Stimulated activated CD8-positive, alpha-beta memory T cell treated with anti-CD3 and anti-CD28 coated beads, Interleukin-2, amount 100 ng/mL, for 48 hours (primary cell): Measurements from ENCODE around the gene GRAMD4.

Experiments
- DNase-seq, 2 donors: peaks; one replicate each; pipeline ENCODE4 v3.0.0-alpha.2; 2020; ENCODE audit warnings: low read depth in 2 of 2

Gene GRAMD4

GRCh38 chr22:46672731-46673130 is 52.5 kb downstream of the GRAMD4 start:
- DNase-seq: no peak

- DNase-seq: no peak
Observed at GRCh38 chr22:46673205-46673604, 53.0 kb downstream of the GRAMD4 start.

- no peak for DNase-seq
Observed at GRCh38 chr22:46673662-46674236, 53.6 kb downstream of the GRAMD4 start.

GRCh38 chr22:46674367-46674781 is 54.2 kb downstream of the GRAMD4 start:
- DNase-seq: peak; percentile 92 to 94

- DNase-seq: no peak
Observed at GRCh38 chr22:46674906-46675305, 54.7 kb downstream of the GRAMD4 start.

GRCh38 chr22:46675479-46675878 is 55.3 kb downstream of the GRAMD4 start:
- no peak for DNase-seq

- no peak for DNase-seq
Observed at GRCh38 chr22:46675938-46676337, 55.8 kb downstream of the GRAMD4 start.

- no peak for DNase-seq
Observed at GRCh38 chr22:46676479-46676878, 56.3 kb downstream of the GRAMD4 start.

GRCh38 chr22:46676881-46677280 is 56.7 kb downstream of the GRAMD4 start:
- DNase-seq: no peak

- DNase-seq: no peak
Observed at GRCh38 chr22:46677323-46678002, 57.3 kb downstream of the GRAMD4 start.

- DNase-seq: no peak
Observed at GRCh38 chr22:46678003-46678657, 57.9 kb downstream of the GRAMD4 start.

- DNase-seq: no peak
Observed at GRCh38 chr22:46678785-46679700, 58.9 kb downstream of the GRAMD4 start.

GRCh38 chr22:46679706-46680269 is 59.6 kb downstream of the GRAMD4 start:
- DNase-seq: no peak

- no peak for DNase-seq
Observed at GRCh38 chr22:46681010-46681409, 60.8 kb downstream of the GRAMD4 start.

GRCh38 chr22:46682011-46682731 is 62.0 kb downstream of the GRAMD4 start:
- DNase-seq: no peak

GRCh38 chr22:46684706-46685105 is 64.5 kb downstream of the GRAMD4 start:
- no peak for DNase-seq

- DNase-seq: no peak
Observed at GRCh38 chr22:46686221-46687047, 66.2 kb downstream of the GRAMD4 start.

GRCh38 chr22:46687048-46687444 is 66.9 kb downstream of the GRAMD4 start:
- DNase-seq: no peak

- no peak for DNase-seq
Observed at GRCh38 chr22:46687460-46687859, 67.3 kb downstream of the GRAMD4 start.

- DNase-seq: no peak
Observed at GRCh38 chr22:46688949-46689348, 68.8 kb downstream of the GRAMD4 start.
